Peyer's patch (tissue), 4 donors: ENCODE measurements around the gene LGI4. TPM values are rescaled to one million over a fixed set of nuclear protein-coding genes. Genes with fewer than 3 reads are reported as not detected.

Experiments used
- DNase-seq, 3 donors: peaks; one replicate each; pipeline ENCODE4 v3.0.0-alpha.2; 2017 to 2019
- H3K27ac ChIP-seq, 4 donors: fragments of 200-600 bp; sonication (generic); one replicate each; pipeline ENCODE4 v1.5.1; 2016 to 2019
- H3K27me3 ChIP-seq, 2 donors: fragments of 200-600 bp; sonication (generic); one replicate each; pipeline ENCODE4 v1.5.1; 2019
- H3K36me3 ChIP-seq, 3 donors: fragments of 200-600 bp; sonication (generic); one replicate each; pipeline ENCODE4 v1.5.1; 2016 to 2019
- H3K4me1 ChIP-seq, 4 donors: fragments of 200-600 bp; sonication (generic); one replicate each; pipeline ENCODE4 v1.5.1; 2016 to 2019
- H3K4me3 ChIP-seq, 4 donors: fragments of 200-600 bp; sonication (generic); 1 replicate in 3 of 4; 2 replicates in 1 of 4; pipeline ENCODE4 v1.5.1; 2016 to 2019; ENCODE audit warnings: mild to moderate bottlenecking in 1 of 4
- H3K9me3 ChIP-seq, 4 donors: fragments of 200-600 bp; sonication (generic); one replicate each; pipeline ENCODE4 v1.5.1; 2016 to 2019; ENCODE audit warnings: mild to moderate bottlenecking in 1 of 4
- POLR2A ChIP-seq, 2 donors: fragments of 450-650 bp; IDR thresholded peaks; one replicate each; pipeline ENCODE4 v1.5.1; 2017; ENCODE audit warnings: antibody characterized with exemption in 2 of 2, mild to moderate bottlenecking in 2 of 2, moderate library complexity in 2 of 2
- total RNA-seq, 4 donors: library from RNA; depleted of rRNA; stranded (reverse); fragments of >200 nt; gene quantifications; one replicate each; pipeline ENCODE4 v1.1.0, GENCODE V29; 2016
- TF ChIP-seq, protein P1 (sequence below), 6 experiments: fragments of 450-650 bp in 4 of 6; fragments of 200-600 bp in 2 of 6; sonication (generic) in 1 of 6; IDR thresholded peaks; one replicate each; pipeline ENCODE4 v1.5.1; 2017 to 2019; ENCODE audit warnings: antibody characterized with exemption in 6 of 6, mild to moderate bottlenecking in 3 of 6, moderate library complexity in 1 of 6

The LGI4 gene
- total RNA-seq, 4 donors from 2014 or later: 6.1 to 37.3 (median 14.4) TPM

DNA sequence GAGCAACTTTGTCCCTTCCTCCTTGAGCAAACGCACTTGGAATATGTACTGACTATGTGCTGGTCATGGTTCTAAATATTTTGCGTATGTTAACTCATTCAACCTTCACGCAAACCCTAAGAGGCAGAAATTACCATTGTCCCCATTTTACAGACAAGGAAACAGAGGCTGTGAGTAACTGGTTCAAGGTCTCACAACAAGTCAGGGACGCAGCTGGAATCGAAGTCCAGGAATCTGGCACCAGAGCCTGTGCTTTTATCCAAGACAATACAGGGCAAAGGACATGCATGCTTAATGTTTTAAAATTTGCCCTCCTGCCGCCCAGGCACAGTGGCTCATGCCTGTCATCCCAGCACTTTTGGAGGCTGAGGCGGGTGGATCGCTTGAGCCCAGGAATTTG is 24.7 kb upstream of the LGI4 start:
- H3K9me3 ChIP-seq: no peaks in the 10 kb centered on the region
- no peak overlapping the region for H3K27ac ChIP-seq
- no peak overlapping the region for H3K4me3 ChIP-seq
- no peak for DNase-seq
- peaks cover 0 to 11% (median 4%) of the 10 kb centered on the region in 4 donors for H3K4me1 ChIP-seq
- peaks cover 0 to 11% (median 0%) of the 10 kb centered on the region in 3 donors for H3K36me3 ChIP-seq
- TF ChIP-seq, protein P1, sequence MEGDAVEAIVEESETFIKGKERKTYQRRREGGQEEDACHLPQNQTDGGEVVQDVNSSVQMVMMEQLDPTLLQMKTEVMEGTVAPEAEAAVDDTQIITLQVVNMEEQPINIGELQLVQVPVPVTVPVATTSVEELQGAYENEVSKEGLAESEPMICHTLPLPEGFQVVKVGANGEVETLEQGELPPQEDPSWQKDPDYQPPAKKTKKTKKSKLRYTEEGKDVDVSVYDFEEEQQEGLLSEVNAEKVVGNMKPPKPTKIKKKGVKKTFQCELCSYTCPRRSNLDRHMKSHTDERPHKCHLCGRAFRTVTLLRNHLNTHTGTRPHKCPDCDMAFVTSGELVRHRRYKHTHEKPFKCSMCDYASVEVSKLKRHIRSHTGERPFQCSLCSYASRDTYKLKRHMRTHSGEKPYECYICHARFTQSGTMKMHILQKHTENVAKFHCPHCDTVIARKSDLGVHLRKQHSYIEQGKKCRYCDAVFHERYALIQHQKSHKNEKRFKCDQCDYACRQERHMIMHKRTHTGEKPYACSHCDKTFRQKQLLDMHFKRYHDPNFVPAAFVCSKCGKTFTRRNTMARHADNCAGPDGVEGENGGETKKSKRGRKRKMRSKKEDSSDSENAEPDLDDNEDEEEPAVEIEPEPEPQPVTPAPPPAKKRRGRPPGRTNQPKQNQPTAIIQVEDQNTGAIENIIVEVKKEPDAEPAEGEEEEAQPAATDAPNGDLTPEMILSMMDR (IDR thresholded peaks at IDR 0.05): no peak
- no peak for TF ChIP-seq POLR2A (IDR thresholded peaks at IDR 0.05)
- no peaks in the 10 kb centered on the region for H3K27me3 ChIP-seq

- Histone ChIP-seq H3K27me3 (peaks cover 0 to 11% of the 10 kb centered on the region in 2 donors), H3K27ac (no peak overlapping the region), H3K4me1 (peaks cover 0 to 25% (median 4%) of the 10 kb centered on the region in 4 donors), H3K36me3 (peaks cover 0 to 11% (median 0%) of the 10 kb centered on the region in 3 donors), H3K9me3 (no peaks in the 10 kb centered on the region), H3K4me3 (no peak overlapping the region)
- DNase-seq: no peak
- no peak for TF ChIP-seq POLR2A (IDR thresholded peaks at IDR 0.05)
- TF ChIP-seq, protein P1 (IDR thresholded peaks at IDR 0.05): no peak
Observed at GRCh38 chr19:35157431-35157830, 22.6 kb upstream of the LGI4 start.

- H3K27me3 ChIP-seq: peaks cover 0 to 11% of the 10 kb centered on the region in 2 donors
Observed at GRCh38 chr19:35156673-35157014, 21.8 kb upstream of the LGI4 start.

DNA sequence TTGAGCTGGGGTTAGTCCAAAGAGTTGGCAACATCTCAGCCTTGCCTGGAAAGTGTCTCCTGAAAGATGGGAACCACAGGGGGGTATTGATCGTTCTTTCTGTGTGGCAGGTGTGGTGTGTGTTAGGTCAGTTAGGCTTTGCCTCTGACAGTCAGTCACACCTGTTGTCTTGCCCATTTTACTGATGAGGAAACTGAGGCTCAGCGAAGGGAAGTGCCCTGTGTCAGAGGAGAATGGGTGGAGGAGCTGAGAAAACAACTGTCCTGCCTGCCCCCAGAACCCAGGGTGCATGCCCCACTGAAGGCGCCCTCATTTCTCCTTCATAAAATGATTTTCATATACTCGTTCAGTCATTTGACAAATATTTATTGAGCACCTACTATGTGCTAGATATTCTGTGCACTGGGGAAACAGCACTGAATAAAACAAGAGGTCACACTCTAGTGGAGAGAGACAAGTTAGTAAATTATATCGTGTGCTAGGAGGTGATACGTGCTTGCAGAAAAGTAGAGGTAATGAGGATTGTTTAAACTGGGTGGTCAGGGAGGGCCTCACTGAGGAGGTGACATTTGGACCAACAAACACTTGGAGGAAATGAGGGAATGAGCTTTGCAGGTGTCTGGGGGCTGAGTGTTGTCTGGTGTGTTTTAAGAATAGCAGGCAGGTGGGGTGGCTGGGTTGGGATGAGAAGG is 21.3 kb upstream of the LGI4 start:
- no peak for DNase-seq
- peaks cover 0 to 25% (median 4%) of the 10 kb centered on the region in 4 donors for H3K4me1 ChIP-seq
- peaks cover 0 to 3% (median 0%) of the 10 kb centered on the region in 3 donors for H3K36me3 ChIP-seq
- peak overlapping the region in 1 of 4 donors; percentile 93 for H3K27ac ChIP-seq
- TF ChIP-seq, protein P1 (IDR thresholded peaks at IDR 0.05): no peak
- TF ChIP-seq POLR2A (IDR thresholded peaks at IDR 0.05): no peak
- H3K4me3 ChIP-seq: peak overlapping the region; percentile 66 to 84 (median 70)
- H3K27me3 ChIP-seq: peaks cover 0 to 11% of the 10 kb centered on the region in 2 donors
- H3K9me3 ChIP-seq: no peaks in the 10 kb centered on the region

More at GRCh38 chr19:35156673-35157014, 21.8 kb upstream of the LGI4 start:
- Histone ChIP-seq H3K36me3 (peaks cover 0 to 6% (median 0%) of the 10 kb centered on the region in 3 donors), H3K27ac (no peak overlapping the region), H3K4me3 (no peak overlapping the region), H3K9me3 (no peaks in the 10 kb centered on the region), H3K4me1 (peaks cover 0 to 25% (median 4%) of the 10 kb centered on the region in 4 donors)
- no peak for DNase-seq
- TF ChIP-seq POLR2A (IDR thresholded peaks at IDR 0.05): no peak
- TF ChIP-seq, protein P1 (IDR thresholded peaks at IDR 0.05): no peak

- Histone ChIP-seq H3K36me3 (no peaks in the 10 kb centered on the region), H3K4me1 (peaks cover 0 to 25% (median 4%) of the 10 kb centered on the region in 4 donors), H3K27ac (peak overlapping the region; percentile 77 to 93 (median 89)), H3K9me3 (no peaks in the 10 kb centered on the region), H3K4me3 (peak overlapping the region; percentile 66 to 84 (median 70)), H3K27me3 (peaks cover 0 to 11% of the 10 kb centered on the region in 2 donors)
- peak in 1 of 3 donors; percentile 45 for DNase-seq
- no peak for TF ChIP-seq POLR2A (IDR thresholded peaks at IDR 0.05)
- TF ChIP-seq, protein P1 (IDR thresholded peaks at IDR 0.05): no peak
Observed at GRCh38 chr19:35155441-35155840, 20.6 kb upstream of the LGI4 start.
